Medulla oblongata (tissue), 1 donor: ENCODE results near the gene RNF152.
A peak's percentile ranks its signal among the peaks of the same experiment; 100 is the strongest.

Experiments
- DNase-seq: peaks from one replicate; pipeline ENCODE4 v3.0.0-alpha.2; 2015; ENCODE audit errors: extremely low spot score

RNF152 gene

GRCh38 chr18:61894751-61895524, 2.1 kb upstream of the RNF152 start:
- no peak for DNase-seq

- peak; percentile 89 for DNase-seq
These were observed 1.4 kb upstream of the RNF152 start for GRCh38 chr18:61893971-61894750.

- peak; percentile 55 for DNase-seq
These were observed 633 bp upstream of the RNF152 start for GRCh38 chr18:61893309-61893970.

GRCh38 chr18:61891894-61892293, 913 bp downstream of the RNF152 start:
- DNase-seq: peak; percentile 45

- DNase-seq: no peak
These were observed 1.5 kb downstream of the RNF152 start for GRCh38 chr18:61891271-61891670.

- no peak for DNase-seq
These were observed 2.5 kb downstream of the RNF152 start for GRCh38 chr18:61890344-61890743.

GRCh38 chr18:61889541-61889940, 3.3 kb downstream of the RNF152 start:
- no peak for DNase-seq

GRCh38 chr18:61888622-61889021, 4.2 kb downstream of the RNF152 start:
- no peak for DNase-seq

- no peak for DNase-seq
These were observed 5.0 kb downstream of the RNF152 start for GRCh38 chr18:61887838-61888237.

- DNase-seq: no peak
These were observed 9.3 kb downstream of the RNF152 start for GRCh38 chr18:61883547-61883946.

GRCh38 chr18:61882296-61883004, 10.4 kb downstream of the RNF152 start:
- peak; percentile 33 for DNase-seq

GRCh38 chr18:61876899-61877298, 15.9 kb downstream of the RNF152 start:
- peak; percentile 95 for DNase-seq

- DNase-seq: no peak
These were observed 22.7 kb downstream of the RNF152 start for GRCh38 chr18:61870151-61870550.

- DNase-seq: no peak
These were observed 23.2 kb downstream of the RNF152 start for GRCh38 chr18:61869636-61870035.

GRCh38 chr18:61865466-61866175, 27.2 kb downstream of the RNF152 start:
- no peak for DNase-seq

GRCh38 chr18:61861372-61861771, 31.4 kb downstream of the RNF152 start:
- no peak for DNase-seq

GRCh38 chr18:61860302-61860701, 32.5 kb downstream of the RNF152 start:
- DNase-seq: no peak

- no peak for DNase-seq
These were observed 33.7 kb downstream of the RNF152 start for GRCh38 chr18:61859113-61859512.

GRCh38 chr18:61856678-61857077, 36.1 kb downstream of the RNF152 start:
- no peak for DNase-seq

- DNase-seq: no peak
These were observed 37.1 kb downstream of the RNF152 start for GRCh38 chr18:61855449-61856378.
